HL-60 (cell line): Measurements from ENCODE around the gene PPP1R37.
A peak's percentile ranks its signal among the peaks of the same experiment; 100 is the strongest.

Experiments used
- DNase-seq, 2 experiments: peaks; one replicate each; pipeline ENCODE4 v3.0.0-alpha.2; 2010 to 2020; ENCODE audit warnings: low read depth in 1 of 2, low spot score in 1 of 2
- H3K27ac ChIP-seq: fragments of 250-450 bp; sonication (Bioruptor Pico); replicated peaks from 2 replicates; pipeline ENCODE4 v1.5.1; 2020; ENCODE audit warnings: mild to moderate bottlenecking, moderate library complexity
- H3K27me3 ChIP-seq: fragments of 250-450 bp; sonication (Bioruptor Pico); 2 replicates; pipeline ENCODE4 v1.5.1; 2021; ENCODE audit warnings: mild to moderate bottlenecking, moderate library complexity; ENCODE audit not compliant: insufficient read depth, poor library complexity, severe bottlenecking
- H3K4me3 ChIP-seq: replicated peaks from 2 replicates; pipeline ENCODE4 v1.5.1; 2011; ENCODE audit warnings: mild to moderate bottlenecking, control low read depth, low read length; ENCODE audit not compliant: insufficient read depth
- GABPA ChIP-seq: IDR thresholded peaks from 2 replicates; pipeline ENCODE4 v1.6.1; 2012; ENCODE audit warnings: low read depth
- POLR2AphosphoS5 ChIP-seq: IDR thresholded peaks from 2 replicates; pipeline ENCODE4 v1.6.1; 2012; ENCODE audit warnings: low read depth
- SPI1 ChIP-seq: IDR thresholded peaks from 2 replicates; pipeline ENCODE4 v1.6.1; 2012; ENCODE audit warnings: low read depth, mild to moderate bottlenecking, borderline replicate concordance
- TF ChIP-seq, protein P1 (sequence below): IDR thresholded peaks from 2 replicates; pipeline ENCODE4 v1.6.1; 2012; ENCODE audit warnings: low read depth; ENCODE audit not compliant: insufficient replicate concordance
- TF ChIP-seq, protein P2 (sequence below): IDR thresholded peaks from one replicate; pipeline ENCODE4 v1.5.1; 2011; ENCODE audit warnings: low read length, control low read depth, inconsistent platforms; ENCODE audit not compliant: insufficient read depth

PPP1R37 gene

DNA sequence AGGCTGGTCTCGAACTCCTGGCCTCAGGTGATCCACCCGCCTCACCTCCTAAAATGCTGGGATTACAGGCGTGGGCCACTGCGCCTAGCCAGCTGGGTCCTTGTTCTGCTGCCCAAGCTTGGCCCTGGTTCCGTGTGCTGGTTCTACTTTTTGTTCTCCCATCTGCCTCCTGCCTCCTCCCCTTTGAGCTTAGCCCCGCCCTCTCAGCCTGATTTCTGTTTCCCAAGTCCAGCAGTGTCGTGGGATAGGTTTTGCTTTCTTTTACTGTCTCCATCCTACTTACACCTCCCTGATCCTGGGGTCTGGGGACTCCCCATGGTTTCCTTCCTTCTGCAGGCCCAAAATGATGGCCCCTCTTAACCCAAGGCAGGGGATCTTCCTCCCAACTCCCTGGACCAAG is 88.0 kb downstream of the PPP1R37 start:
- TF ChIP-seq, protein P1, sequence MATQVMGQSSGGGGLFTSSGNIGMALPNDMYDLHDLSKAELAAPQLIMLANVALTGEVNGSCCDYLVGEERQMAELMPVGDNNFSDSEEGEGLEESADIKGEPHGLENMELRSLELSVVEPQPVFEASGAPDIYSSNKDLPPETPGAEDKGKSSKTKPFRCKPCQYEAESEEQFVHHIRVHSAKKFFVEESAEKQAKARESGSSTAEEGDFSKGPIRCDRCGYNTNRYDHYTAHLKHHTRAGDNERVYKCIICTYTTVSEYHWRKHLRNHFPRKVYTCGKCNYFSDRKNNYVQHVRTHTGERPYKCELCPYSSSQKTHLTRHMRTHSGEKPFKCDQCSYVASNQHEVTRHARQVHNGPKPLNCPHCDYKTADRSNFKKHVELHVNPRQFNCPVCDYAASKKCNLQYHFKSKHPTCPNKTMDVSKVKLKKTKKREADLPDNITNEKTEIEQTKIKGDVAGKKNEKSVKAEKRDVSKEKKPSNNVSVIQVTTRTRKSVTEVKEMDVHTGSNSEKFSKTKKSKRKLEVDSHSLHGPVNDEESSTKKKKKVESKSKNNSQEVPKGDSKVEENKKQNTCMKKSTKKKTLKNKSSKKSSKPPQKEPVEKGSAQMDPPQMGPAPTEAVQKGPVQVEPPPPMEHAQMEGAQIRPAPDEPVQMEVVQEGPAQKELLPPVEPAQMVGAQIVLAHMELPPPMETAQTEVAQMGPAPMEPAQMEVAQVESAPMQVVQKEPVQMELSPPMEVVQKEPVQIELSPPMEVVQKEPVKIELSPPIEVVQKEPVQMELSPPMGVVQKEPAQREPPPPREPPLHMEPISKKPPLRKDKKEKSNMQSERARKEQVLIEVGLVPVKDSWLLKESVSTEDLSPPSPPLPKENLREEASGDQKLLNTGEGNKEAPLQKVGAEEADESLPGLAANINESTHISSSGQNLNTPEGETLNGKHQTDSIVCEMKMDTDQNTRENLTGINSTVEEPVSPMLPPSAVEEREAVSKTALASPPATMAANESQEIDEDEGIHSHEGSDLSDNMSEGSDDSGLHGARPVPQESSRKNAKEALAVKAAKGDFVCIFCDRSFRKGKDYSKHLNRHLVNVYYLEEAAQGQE = no peak
- TF ChIP-seq SPI1 = no peak
- Histone ChIP-seq H3K27ac (no peak overlapping the region), H3K4me3 (no peak overlapping the region), H3K27me3 (no peaks in the 10 kb centered on the region)
- DNase-seq = no peak

DNA sequence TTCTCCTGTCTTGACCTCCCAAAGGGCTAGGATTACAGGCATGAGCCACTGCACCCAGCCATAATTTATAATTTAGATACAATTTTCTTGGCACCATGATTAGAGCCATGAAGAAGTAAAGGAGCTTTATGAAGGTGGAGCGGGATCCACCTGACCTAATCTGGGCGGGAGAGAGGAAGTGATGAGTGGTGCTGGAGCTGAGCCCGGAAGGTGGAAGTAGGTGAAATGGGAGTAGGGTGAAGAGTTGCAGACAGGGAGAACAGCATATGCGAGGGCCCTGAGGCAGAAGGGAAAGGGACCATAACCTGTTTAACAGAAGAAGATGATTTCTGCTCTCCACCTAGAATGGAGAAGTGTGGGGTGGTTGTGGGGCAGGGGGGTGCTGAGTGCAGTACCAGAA is 89.8 kb downstream of the PPP1R37 start:
- peak; percentile 33; the same call in 1 of the 2 replicates for TF ChIP-seq SPI1
- TF ChIP-seq, protein P2, sequence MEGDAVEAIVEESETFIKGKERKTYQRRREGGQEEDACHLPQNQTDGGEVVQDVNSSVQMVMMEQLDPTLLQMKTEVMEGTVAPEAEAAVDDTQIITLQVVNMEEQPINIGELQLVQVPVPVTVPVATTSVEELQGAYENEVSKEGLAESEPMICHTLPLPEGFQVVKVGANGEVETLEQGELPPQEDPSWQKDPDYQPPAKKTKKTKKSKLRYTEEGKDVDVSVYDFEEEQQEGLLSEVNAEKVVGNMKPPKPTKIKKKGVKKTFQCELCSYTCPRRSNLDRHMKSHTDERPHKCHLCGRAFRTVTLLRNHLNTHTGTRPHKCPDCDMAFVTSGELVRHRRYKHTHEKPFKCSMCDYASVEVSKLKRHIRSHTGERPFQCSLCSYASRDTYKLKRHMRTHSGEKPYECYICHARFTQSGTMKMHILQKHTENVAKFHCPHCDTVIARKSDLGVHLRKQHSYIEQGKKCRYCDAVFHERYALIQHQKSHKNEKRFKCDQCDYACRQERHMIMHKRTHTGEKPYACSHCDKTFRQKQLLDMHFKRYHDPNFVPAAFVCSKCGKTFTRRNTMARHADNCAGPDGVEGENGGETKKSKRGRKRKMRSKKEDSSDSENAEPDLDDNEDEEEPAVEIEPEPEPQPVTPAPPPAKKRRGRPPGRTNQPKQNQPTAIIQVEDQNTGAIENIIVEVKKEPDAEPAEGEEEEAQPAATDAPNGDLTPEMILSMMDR = no peak
- no peak for DNase-seq
- Histone ChIP-seq H3K27ac (no peak overlapping the region), H3K27me3 (no peaks in the 10 kb centered on the region), H3K4me3 (no peak overlapping the region)

DNA sequence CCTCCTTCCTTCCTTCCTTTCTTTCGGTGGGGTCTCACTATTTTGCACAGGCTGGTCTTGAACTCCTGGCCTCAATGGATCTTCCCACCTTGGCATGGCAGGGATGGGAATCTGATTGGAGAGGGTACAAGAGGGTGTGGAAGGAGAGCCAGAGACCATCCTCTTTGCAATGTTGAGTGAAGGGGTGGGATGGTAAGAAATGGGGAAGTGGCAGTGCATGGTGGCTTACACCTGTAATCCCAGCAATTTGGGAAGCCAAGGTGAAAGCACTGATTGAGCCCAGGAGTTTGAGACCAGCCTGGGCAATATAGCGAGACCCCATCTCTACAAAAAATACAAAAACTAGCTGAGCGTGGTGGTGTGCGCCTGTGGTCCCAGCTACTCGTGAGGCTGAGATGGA is 91.1 kb downstream of the PPP1R37 start:
- peak; percentile 53 for TF ChIP-seq SPI1
- TF ChIP-seq, protein P1 = no peak
- no peak overlapping the region for H3K27ac ChIP-seq
- no peak for DNase-seq
- no peaks in the 10 kb centered on the region for H3K27me3 ChIP-seq
- H3K4me3 ChIP-seq = no peak overlapping the region

DNA sequence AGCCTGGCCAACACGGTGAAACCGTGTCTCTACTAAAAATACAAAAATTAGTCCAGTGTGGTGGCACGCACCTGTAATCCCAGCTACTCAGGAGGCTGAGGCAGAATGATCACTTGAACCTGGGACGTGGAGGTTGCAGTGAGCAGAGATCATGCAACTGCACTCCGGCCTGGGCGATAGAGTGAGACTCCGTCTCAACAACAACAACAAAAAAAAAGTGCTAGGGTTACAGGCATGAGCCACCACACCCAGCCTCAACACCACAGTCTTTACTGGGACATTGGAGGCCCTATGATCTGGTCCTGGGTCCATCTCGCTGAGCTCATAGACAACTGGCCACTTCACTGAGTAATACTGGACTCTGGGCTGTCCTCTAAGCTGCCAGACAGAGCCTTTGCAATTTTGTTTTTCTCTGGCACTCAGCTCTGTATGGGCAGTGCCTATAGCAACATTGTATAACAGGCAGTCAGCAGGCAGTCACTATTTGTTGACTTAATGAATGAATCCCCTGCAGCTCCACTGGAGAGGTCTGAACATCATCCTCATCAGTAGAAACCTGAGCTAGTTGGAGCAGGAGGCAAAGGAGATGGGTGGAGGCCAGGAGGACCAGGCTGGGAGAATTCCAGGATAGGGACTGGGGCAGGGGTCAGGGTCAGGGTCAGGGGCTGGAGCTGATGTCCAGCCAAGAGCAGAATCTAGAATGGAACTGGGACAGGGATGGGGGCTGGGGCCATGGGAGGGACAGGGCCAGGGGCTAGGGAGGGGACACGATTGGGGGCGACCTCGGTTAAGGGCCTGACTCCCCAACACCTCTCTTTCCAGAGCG is 93.7 kb downstream of the PPP1R37 start:
- TF ChIP-seq, protein P1 = no peak
- no peak for TF ChIP-seq POLR2AphosphoS5
- TF ChIP-seq, protein P2 = no peak
- no peak for TF ChIP-seq GABPA
- no peak for TF ChIP-seq SPI1

More for the DNA sequence above, 93.7 kb downstream of the PPP1R37 start:
- DNase-seq = no peak
- H3K27ac ChIP-seq = no peak overlapping the region
- H3K4me3 ChIP-seq = no peak overlapping the region
- no peaks in the 10 kb centered on the region for H3K27me3 ChIP-seq
